GM18517 (cell line): ENCODE data around the gene ATP6V0B.

Source experiments
- ATAC-seq: cut with Tn5 transposase; IDR thresholded peaks from one replicate; pipeline ENCODE4 v1.9.1; 2021; ENCODE audit warnings: mild to moderate bottlenecking, moderate library complexity; ENCODE audit not compliant: unreplicated experiment

The ATP6V0B gene

DNA sequence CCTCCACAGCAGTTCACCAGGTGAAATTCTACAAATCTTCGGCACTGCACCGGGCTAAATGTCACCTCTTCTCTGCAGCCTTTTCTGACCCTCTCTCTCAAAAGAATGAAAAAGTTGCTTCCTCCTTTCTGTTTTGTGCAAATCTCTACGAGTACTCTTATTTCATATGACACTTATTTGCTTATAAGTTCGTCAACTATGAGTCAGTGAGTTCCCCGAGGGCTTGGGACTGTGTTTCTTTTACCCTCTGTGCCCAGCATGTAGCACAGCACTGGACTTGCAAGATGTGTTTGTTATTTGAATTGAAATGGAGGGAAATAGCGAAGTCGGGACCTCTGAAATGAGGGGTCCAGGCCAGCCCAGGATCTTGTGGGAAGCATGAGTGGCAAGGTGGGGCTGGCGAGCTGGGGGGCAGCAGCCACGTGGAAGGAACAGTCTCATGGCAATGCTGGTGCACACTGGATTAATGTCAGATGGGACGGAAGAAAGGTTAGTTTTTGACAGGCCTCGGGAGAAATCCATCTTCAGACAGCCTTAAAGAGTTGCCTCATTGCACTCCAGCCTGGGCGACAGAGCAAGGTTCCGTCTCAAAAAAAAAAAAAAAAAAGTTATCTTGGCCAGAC, 50.3 kb downstream of the ATP6V0B start:
- ATAC-seq = no peak

DNA sequence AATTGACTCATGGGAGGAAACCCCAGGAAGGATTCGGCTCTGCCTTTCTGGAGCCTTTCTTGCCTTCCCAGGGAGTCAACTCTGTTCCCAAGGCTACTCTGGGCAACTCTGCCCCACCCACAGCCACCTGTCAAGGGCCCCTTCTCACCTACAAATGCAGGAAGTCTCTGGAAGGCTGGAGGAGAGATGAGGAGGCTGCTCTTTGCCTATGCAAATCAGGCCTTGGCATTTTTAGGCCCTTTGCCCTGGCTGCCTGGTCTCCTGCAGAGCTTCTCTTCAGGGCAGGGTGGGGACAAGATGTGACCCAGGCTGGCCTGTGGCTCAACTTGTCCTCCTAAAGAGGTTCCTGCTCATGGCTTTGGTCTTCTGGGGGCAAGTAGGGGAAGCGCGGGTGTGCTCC, 51.1 kb downstream of the ATP6V0B start:
- ATAC-seq = no peak

DNA sequence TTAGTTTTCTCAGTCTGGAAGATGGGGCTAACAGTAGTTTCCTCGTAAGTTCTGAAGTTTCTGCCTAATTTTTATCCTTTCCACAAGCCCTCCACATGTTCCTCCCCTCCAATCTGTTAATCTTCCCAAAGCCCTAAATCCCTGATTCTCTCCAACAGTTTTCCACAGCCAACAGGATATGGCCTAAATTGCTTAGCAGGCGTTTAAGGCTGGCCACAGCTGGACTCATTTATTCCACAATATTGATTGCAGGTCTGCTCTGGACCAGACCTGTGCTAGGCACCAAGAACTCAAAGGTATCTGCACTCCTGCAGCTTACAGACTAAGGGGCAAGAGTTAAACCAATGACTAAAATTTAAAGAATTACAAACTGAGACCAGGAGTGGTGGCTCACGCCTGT, 52.6 kb downstream of the ATP6V0B start:
- no peak for ATAC-seq
